CD4-positive, CD25-positive, alpha-beta regulatory T cell (primary cell): Measurements from ENCODE around the gene RAD51B. TPM values are rescaled to one million over a fixed set of nuclear protein-coding genes. Genes with fewer than 3 reads are reported as not detected.
A peak's percentile ranks its signal among the peaks of the same experiment; 100 is the strongest.

Source experiments
- ATAC-seq, 2 donors: fragments of 150-1000 bp; cut with Tn5 transposase; one replicate each; pipeline ENCODE4 v1.10.0; 2021; ENCODE audit warnings: low read depth in 2 of 2, moderate number of reproducible peaks in 2 of 2, moderate library complexity in 1 of 2
- DNase-seq, 3 donors: peaks; one replicate each; pipeline versions ENCODE4 v3.0.0 to v3.0.0-alpha.2; 2012 to 2022; ENCODE audit warnings: mixed read lengths in 1 of 3
- H3K27ac ChIP-seq: one replicate; pipeline ENCODE4 v1.7.0; 2013; ENCODE audit warnings: mild to moderate bottlenecking, low read length; ENCODE audit not compliant: insufficient read depth, poor library complexity, severe bottlenecking
- H3K27me3 ChIP-seq: one replicate; pipeline ENCODE4 v1.7.0; 2013; ENCODE audit warnings: low read length; ENCODE audit not compliant: control insufficient read depth, insufficient read depth
- H3K36me3 ChIP-seq: one replicate; pipeline ENCODE4 v1.7.0; 2013; ENCODE audit warnings: mild to moderate bottlenecking, low read length, moderate library complexity; ENCODE audit not compliant: control insufficient read depth, insufficient read depth
- H3K4me1 ChIP-seq: 2 replicates; pipeline ENCODE4 v1.7.0; 2013; ENCODE audit warnings: mild to moderate bottlenecking, low read length; ENCODE audit not compliant: insufficient read depth, control insufficient read depth, poor library complexity, severe bottlenecking
- H3K4me3 ChIP-seq: one replicate; pipeline ENCODE4 v1.7.0; 2013; ENCODE audit warnings: low read depth, mild to moderate bottlenecking, low read length, moderate library complexity
- H3K9me3 ChIP-seq, 2 experiments: 1 replicate in 1 of 2; 2 replicates in 1 of 2; pipeline ENCODE4 v1.7.0; 2013; ENCODE audit warnings: low read length in 2 of 2, mild to moderate bottlenecking in 1 of 2, moderate library complexity in 1 of 2; ENCODE audit not compliant: control insufficient read depth in 2 of 2
- H3K27ac Mint-ChIP-seq, 3 donors: one replicate each; pipeline ENCODE4 v1.8.0; 2020 to 2022; ENCODE audit warnings: mild to moderate bottlenecking in 3 of 3, mixed read lengths in 3 of 3, moderate library complexity in 2 of 3
- H3K27me3 Mint-ChIP-seq: one replicate; pipeline ENCODE4 v1.8.0; 2022; ENCODE audit warnings: mild to moderate bottlenecking, mixed read lengths
- H3K36me3 Mint-ChIP-seq: one replicate; pipeline ENCODE4 v1.8.0; 2020; ENCODE audit warnings: mixed read lengths
- H3K4me1 Mint-ChIP-seq, 4 donors: one replicate each; pipeline ENCODE4 v1.8.0; 2020 to 2022; ENCODE audit warnings: mixed read lengths in 4 of 4, mild to moderate bottlenecking in 1 of 4
- H3K4me3 Mint-ChIP-seq, 4 donors: one replicate each; pipeline ENCODE4 v1.8.0; 2020 to 2022; ENCODE audit warnings: mild to moderate bottlenecking in 4 of 4, mixed read lengths in 4 of 4, moderate library complexity in 3 of 4
- H3K9me3 Mint-ChIP-seq, 7 donors: one replicate each; pipeline ENCODE4 v1.8.0; 2020 to 2022; ENCODE audit warnings: mixed read lengths in 7 of 7, mild to moderate bottlenecking in 3 of 7, moderate library complexity in 2 of 7
- polyA plus RNA-seq, 4 donors: library from polyadenylated mRNA; unstranded; fragments of 300-500 nt; fragmentation: Illumina TruSeq; gene quantifications; one replicate each; pipeline ENCODE4 v1.2.3, GENCODE V29; 2021
- total RNA-seq: library from RNA; stranded (reverse); gene quantifications from one replicate; pipeline ENCODE4 v1.2.3, GENCODE V29; 2022

The RAD51B gene
- total and polyA plus RNA-seq, 5 donors from 2014 or later, result 19.1 to 40.2 (median 28.1) TPM

DNA sequence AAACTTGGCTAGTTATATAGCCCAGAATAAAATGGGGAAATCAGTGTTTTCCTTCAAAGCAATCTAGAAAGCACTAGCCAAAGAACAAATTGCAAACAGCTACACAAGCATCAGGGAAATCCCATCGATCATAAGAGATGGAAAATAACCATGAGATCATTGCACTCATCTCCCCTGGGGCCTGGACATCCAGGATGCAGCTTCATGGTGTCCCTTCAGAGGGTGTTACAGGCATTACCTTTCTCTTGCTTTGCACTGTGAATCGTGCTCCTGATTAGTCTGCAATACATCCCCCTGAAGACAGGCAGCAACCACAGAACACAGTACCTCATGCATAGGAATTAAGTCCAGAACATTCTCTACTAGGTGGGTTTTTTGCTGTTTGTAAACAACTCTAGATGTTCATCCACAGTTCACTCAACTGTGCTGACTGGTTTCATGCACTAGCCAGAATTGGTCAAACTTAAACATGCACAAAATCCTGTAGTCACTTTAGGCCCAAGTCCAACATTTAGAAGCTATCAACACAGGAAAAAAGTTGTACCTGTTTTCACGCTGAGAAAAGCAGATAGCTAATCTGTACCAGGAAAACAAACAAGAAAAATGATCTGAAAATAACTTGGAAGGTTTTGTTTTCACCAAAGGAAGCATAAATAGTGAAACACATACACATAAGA is 853.2 kb downstream of the RAD51B start:
- H3K27me3 Mint-ChIP-seq, result no peaks in the 10 kb centered on the region
- no peak for ATAC-seq
- H3K27ac Mint-ChIP-seq, result no peak overlapping the region

DNA sequence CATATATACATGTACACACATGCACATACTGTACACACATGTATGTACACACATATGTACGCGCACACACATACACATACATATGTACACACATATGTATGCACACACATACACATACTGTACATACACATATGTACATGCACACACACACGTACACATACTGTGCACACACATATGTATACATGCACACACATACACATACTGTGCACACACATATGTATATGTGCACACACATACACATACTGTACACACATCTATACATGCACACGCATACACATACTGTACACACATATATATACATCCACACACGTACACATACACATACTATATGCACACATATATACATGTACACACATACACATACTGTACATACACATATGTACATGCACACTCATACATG is 853.9 kb downstream of the RAD51B start:
- no peak overlapping the region for H3K4me3 ChIP-seq
- Mint-ChIP-seq H3K27me3 (no peaks in the 10 kb centered on the region), H3K36me3 (no peaks in the 10 kb centered on the region), H3K27ac (no peak overlapping the region), H3K9me3 (no peaks in the 10 kb centered on the region), H3K4me1 (peaks cover 2 to 9% (median 6%) of the 10 kb centered on the region in 4 donors), H3K4me3 (no peak overlapping the region)
- no peaks in the 10 kb centered on the region for H3K4me1 ChIP-seq
- no peaks in the 10 kb centered on the region for H3K9me3 ChIP-seq
- no peak overlapping the region for H3K27ac ChIP-seq
- DNase-seq (no peak), ATAC-seq (no peak)
- no peaks in the 10 kb centered on the region for H3K36me3 ChIP-seq
- H3K27me3 ChIP-seq, result no peaks in the 10 kb centered on the region

More for the DNA sequence above, 853.2 kb downstream of the RAD51B start:
- no peaks in the 10 kb centered on the region for H3K27me3 ChIP-seq
- H3K36me3 ChIP-seq, result no peaks in the 10 kb centered on the region
- DNase-seq, result no peak
- Mint-ChIP-seq H3K36me3 (no peaks in the 10 kb centered on the region), H3K4me1 (peaks cover 2 to 9% (median 4%) of the 10 kb centered on the region in 4 donors), H3K4me3 (no peak overlapping the region), H3K9me3 (no peaks in the 10 kb centered on the region)
- no peaks in the 10 kb centered on the region for H3K4me1 ChIP-seq
- no peak overlapping the region for H3K27ac ChIP-seq
- H3K4me3 ChIP-seq, result no peak overlapping the region
- no peaks in the 10 kb centered on the region for H3K9me3 ChIP-seq

DNA sequence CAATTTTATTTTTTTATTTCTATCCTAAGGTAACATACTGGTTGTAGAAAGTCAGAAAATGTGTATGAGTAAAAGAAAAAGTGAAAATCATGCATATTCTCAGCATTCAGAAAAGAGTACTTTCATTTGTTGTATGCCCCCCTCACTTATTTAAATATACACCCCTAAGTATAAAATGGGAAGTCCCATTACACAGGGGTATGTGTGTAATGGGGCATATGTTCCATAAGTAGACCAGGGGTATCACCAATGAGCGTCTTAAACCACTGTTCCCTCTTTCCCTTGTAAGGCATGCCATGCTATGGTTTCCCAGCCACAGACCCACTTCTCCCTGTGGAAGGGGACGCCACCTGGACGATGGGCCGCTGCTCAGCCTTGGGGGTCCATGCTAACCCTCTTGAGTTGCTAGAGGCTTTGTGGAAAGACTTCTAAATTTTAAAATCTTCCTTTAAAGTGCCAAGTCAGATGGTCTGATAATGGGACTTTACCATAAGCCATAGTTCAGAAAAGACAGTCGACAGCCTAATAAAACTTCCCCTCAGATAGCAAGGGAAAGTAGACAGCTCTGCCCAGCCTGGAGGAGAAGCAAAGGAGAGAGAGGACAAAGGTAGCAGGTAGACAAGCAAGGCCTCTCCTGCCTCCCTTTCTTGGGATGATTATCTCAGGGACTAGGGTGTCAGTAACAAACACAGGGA is 855.1 kb downstream of the RAD51B start:
- no peaks in the 10 kb centered on the region for H3K4me1 ChIP-seq
- H3K27me3 ChIP-seq, result no peaks in the 10 kb centered on the region
- no peak for ATAC-seq
- H3K4me3 ChIP-seq, result no peak overlapping the region
- H3K9me3 Mint-ChIP-seq, result no peaks in the 10 kb centered on the region
- H3K27ac ChIP-seq, result no peak overlapping the region
- no peak overlapping the region for H3K4me3 Mint-ChIP-seq
- H3K9me3 ChIP-seq, result no peaks in the 10 kb centered on the region
- no peak for DNase-seq
- no peaks in the 10 kb centered on the region for H3K27me3 Mint-ChIP-seq
- no peaks in the 10 kb centered on the region for H3K36me3 Mint-ChIP-seq
- peaks cover 3 to 9% (median 7%) of the 10 kb centered on the region in 4 donors for H3K4me1 Mint-ChIP-seq
- H3K36me3 ChIP-seq, result no peaks in the 10 kb centered on the region
- peak overlapping the region in 1 of 3 donors; percentile 34 for H3K27ac Mint-ChIP-seq

DNA sequence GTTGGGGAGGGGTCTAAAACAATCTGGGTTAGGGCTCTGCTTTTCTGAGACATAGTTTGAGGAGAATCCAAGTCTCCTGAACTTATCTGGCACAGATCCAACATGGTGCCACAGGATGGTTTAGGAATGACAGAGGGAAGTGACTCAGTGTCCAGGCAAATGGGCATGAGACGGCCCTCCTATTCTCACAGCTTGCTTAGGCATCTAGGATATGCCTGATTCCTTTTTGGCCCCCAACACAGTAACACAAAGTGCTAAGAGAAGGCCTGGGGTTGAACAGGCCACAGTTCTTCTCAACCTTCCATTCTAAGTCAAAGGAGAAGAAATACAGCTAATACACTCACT is 855.6 kb downstream of the RAD51B start:
- no peaks in the 10 kb centered on the region for H3K9me3 ChIP-seq
- H3K36me3 ChIP-seq, result no peaks in the 10 kb centered on the region
- H3K9me3 Mint-ChIP-seq, result no peaks in the 10 kb centered on the region
- DNase-seq (no peak), ATAC-seq (no peak)
- no peaks in the 10 kb centered on the region for H3K27me3 ChIP-seq
- H3K36me3 Mint-ChIP-seq, result no peaks in the 10 kb centered on the region
- no peak overlapping the region for H3K4me3 ChIP-seq
- H3K4me1 Mint-ChIP-seq, result peaks cover 5 to 9% (median 7%) of the 10 kb centered on the region in 4 donors
- H3K27ac Mint-ChIP-seq, result no peak overlapping the region
- no peaks in the 10 kb centered on the region for H3K27me3 Mint-ChIP-seq
- no peak overlapping the region for H3K4me3 Mint-ChIP-seq
- H3K4me1 ChIP-seq, result no peaks in the 10 kb centered on the region
- H3K27ac ChIP-seq, result no peak overlapping the region

DNA sequence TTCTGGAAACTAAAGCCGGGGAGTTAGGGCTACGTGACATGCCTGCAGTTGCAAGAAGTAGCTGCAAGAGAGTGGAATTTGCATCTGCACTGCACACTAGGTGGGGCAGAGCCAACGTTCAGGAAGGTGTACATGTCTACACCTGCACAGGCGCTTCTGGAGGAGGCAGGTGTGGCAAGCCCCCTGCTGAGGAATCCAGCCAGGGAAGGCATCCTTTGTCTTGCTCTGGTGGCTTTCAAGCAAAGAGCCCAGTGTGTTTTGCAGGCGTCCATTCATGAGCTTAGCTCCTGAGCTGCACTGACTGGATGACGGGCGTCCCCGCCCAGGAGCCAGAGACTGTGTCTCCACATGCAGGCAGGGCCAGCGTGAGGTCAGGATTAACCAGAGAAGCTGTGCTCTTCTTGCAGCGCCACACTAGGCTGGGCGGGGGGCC is 856.9 kb downstream of the RAD51B start:
- H3K4me3 ChIP-seq, result no peak overlapping the region
- DNase-seq (no peak), ATAC-seq (no peak)
- H3K27ac ChIP-seq, result no peak overlapping the region
- Mint-ChIP-seq H3K4me3 (no peak overlapping the region), H3K4me1 (peaks cover 9 to 12% (median 10%) of the 10 kb centered on the region in 4 donors), H3K36me3 (no peaks in the 10 kb centered on the region), H3K27ac (no peak overlapping the region), H3K9me3 (no peaks in the 10 kb centered on the region), H3K27me3 (no peaks in the 10 kb centered on the region)
- H3K9me3 ChIP-seq, result no peaks in the 10 kb centered on the region
- no peaks in the 10 kb centered on the region for H3K36me3 ChIP-seq
- no peaks in the 10 kb centered on the region for H3K27me3 ChIP-seq
- H3K4me1 ChIP-seq, result peaks cover 4% of the 10 kb centered on the region

DNA sequence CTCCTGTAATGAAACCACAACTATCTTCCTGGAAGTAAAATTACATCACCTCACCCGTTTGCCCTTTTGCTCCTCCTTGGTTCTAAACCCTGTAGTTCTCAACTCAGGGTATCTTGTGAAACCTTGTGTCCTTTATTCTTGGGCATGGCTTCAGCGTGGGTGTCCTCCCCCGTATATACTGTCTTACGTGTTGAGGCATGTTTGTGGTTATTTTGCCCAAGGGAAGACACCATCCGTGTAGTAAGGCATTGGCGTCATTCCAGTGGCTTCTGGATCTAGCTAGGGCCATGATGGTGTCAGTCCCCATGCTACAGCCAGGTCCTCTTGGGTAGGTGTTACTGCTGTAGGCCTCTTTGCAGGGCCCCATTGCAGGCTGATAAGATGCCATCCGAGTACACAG is 857.9 kb downstream of the RAD51B start:
- H3K27me3 Mint-ChIP-seq, result no peaks in the 10 kb centered on the region
- no peaks in the 10 kb centered on the region for H3K9me3 ChIP-seq
- no peak for ATAC-seq

DNA sequence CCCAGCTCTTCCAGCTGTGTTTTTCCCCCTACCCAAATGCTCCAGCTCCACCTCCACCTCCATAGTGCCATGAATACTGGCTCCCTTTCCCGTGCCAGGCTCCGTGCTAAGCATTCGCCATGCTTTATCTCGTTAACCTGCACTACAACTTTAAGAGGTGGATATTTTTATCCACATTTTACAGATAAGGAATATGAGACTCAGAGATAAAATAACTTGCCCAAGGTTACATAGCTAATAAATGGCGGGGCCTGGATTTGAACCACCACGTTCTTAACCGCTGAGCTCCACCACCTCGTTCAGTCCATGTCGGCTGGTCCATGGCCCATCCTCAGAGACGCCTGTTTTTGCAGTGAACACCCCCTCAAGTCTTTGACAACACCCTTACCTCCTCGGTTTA is 858.3 kb downstream of the RAD51B start:
- no peaks in the 10 kb centered on the region for H3K9me3 ChIP-seq
- ATAC-seq, result no peak
- no peaks in the 10 kb centered on the region for H3K9me3 Mint-ChIP-seq
- peaks cover 18% of the 10 kb centered on the region for H3K4me1 ChIP-seq
- no peak overlapping the region for H3K4me3 ChIP-seq
- no peaks in the 10 kb centered on the region for H3K27me3 ChIP-seq
- peak overlapping the region in 1 of 3 donors; percentile 18 for H3K27ac Mint-ChIP-seq
- no peaks in the 10 kb centered on the region for H3K27me3 Mint-ChIP-seq
- DNase-seq, result no peak
- no peaks in the 10 kb centered on the region for H3K36me3 Mint-ChIP-seq
- H3K36me3 ChIP-seq, result no peaks in the 10 kb centered on the region
- peaks cover 11 to 26% (median 19%) of the 10 kb centered on the region in 4 donors for H3K4me1 Mint-ChIP-seq
- no peak overlapping the region for H3K27ac ChIP-seq
- no peak overlapping the region for H3K4me3 Mint-ChIP-seq

More for the DNA sequence above, 857.9 kb downstream of the RAD51B start:
- Mint-ChIP-seq H3K4me1 (peaks cover 9 to 22% (median 17%) of the 10 kb centered on the region in 4 donors), H3K27ac (no peak overlapping the region), H3K4me3 (no peak overlapping the region), H3K9me3 (no peaks in the 10 kb centered on the region), H3K36me3 (no peaks in the 10 kb centered on the region)
- Histone ChIP-seq H3K4me3 (no peak overlapping the region), H3K4me1 (peaks cover 14% of the 10 kb centered on the region), H3K27me3 (no peaks in the 10 kb centered on the region), H3K27ac (no peak overlapping the region), H3K36me3 (no peaks in the 10 kb centered on the region)
- no peak for DNase-seq

DNA sequence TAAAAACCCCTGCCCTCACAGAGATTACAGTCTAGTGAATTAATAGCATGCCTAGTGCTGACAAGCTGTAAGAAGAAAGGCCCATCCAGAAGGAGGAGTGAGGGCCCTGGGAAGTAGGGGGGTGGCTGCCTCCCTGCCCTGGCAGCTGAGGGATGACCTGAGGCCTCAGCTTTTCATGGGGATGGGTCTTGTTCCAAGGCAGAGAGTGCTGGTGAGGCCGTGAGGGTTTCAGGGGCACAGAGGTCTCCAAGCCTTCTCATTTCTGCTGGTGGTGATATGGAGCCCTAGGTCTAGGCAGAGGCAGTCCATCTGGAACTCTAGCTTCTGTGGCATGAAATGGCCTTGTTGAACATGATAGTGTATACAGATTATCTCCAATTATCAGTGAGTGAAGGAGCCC is 858.9 kb downstream of the RAD51B start:
- Histone ChIP-seq H3K36me3 (no peaks in the 10 kb centered on the region), H3K27ac (no peak overlapping the region), H3K4me1 (peaks cover 24% of the 10 kb centered on the region), H3K4me3 (no peak overlapping the region), H3K27me3 (no peaks in the 10 kb centered on the region), H3K9me3 (no peaks in the 10 kb centered on the region)
- no peak for ATAC-seq
- Mint-ChIP-seq H3K4me3 (no peak overlapping the region), H3K4me1 (peaks cover 14 to 32% (median 25%) of the 10 kb centered on the region in 4 donors), H3K27ac (no peak overlapping the region), H3K9me3 (no peaks in the 10 kb centered on the region), H3K27me3 (no peaks in the 10 kb centered on the region), H3K36me3 (no peaks in the 10 kb centered on the region)
- DNase-seq, result no peak
